Ascending aorta (tissue), 2 donors: ENCODE measurements around the gene BRCA2. TPM values are rescaled to one million over a fixed set of nuclear protein-coding genes. Genes with fewer than 3 reads are reported as not detected.

ENCODE experiments used
- DNase-seq, 2 donors: peaks; one replicate each; pipeline ENCODE4 v3.0.0-alpha.2; 2019; ENCODE audit warnings: low spot score in 2 of 2
- H3K27ac ChIP-seq, 2 donors: fragments of 200-600 bp; sonication (generic); one replicate each; pipeline ENCODE4 v1.5.1; 2016 to 2017; ENCODE audit warnings: mild to moderate bottlenecking in 1 of 2
- H3K27me3 ChIP-seq: fragments of 200-600 bp; sonication (generic); one replicate; pipeline ENCODE4 v1.5.1; 2017
- H3K36me3 ChIP-seq, 2 donors: fragments of 200-600 bp; sonication (generic); one replicate each; pipeline ENCODE4 v1.5.1; 2016
- H3K4me1 ChIP-seq, 2 donors: fragments of 200-600 bp; sonication (generic); one replicate each; pipeline ENCODE4 v1.5.1; 2016 to 2017; ENCODE audit warnings: mild to moderate bottlenecking in 1 of 2
- H3K4me3 ChIP-seq, 2 donors: fragments of 200-600 bp; sonication (generic); one replicate each; pipeline ENCODE4 v1.5.1; 2016 to 2017; ENCODE audit warnings: mild to moderate bottlenecking in 1 of 2
- H3K9me3 ChIP-seq, 2 donors: fragments of 200-600 bp; sonication (generic); one replicate each; pipeline ENCODE4 v1.5.1; 2016
- CTCF ChIP-seq, 3 experiments: fragments of 200-600 bp in 2 of 3; fragments of 450-650 bp in 1 of 3; sonication (generic) in 2 of 3; IDR thresholded peaks; one replicate each; pipeline ENCODE4 v1.5.1; 2016 to 2019; ENCODE audit warnings: antibody characterized with exemption in 3 of 3, mild to moderate bottlenecking in 1 of 3, moderate library complexity in 1 of 3
- intact Hi-C: fragments of 100-400 bp; cut with DNase I; formaldehyde crosslinking; loops from one replicate; pipeline ENCODE4 v1.15.1; 2023
- total RNA-seq: library from RNA; depleted of rRNA; stranded (reverse); fragments of >200 nt; gene quantifications from one replicate; pipeline ENCODE4 v1.1.0, GENCODE V29; 2016

BRCA2 gene
- total RNA-seq, 1 donor from 2014 or later: 0.64 TPM

DNA sequence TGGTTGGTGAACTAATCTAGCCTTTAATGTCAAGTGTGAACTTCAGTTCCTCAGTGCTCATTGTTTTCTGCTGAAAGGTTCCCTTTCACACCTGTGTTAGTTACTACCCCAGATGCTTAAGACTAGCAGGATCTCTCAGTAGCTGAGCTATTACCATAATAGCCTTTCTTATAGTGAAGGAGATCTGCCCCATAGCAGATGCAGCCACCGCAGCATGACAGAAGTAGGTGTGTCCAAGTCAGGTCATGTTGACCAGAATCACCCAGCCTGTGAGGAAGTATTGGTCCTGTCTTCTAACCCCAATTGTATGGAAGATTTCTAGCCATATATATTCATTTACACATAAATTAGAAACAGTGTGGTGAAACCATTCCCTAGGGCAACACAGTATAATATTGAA lies 37.5 kb upstream of the BRCA2 start:
- no peaks in the 10 kb centered on the region for H3K9me3 ChIP-seq
- no peak for DNase-seq
- intact Hi-C loops: no loop called here
- H3K27me3 ChIP-seq: no peaks in the 10 kb centered on the region
- no peaks in the 10 kb centered on the region for H3K4me1 ChIP-seq
- H3K27ac ChIP-seq: no peak overlapping the region
- TF ChIP-seq CTCF (IDR thresholded peaks at IDR 0.05): no peak
- no peak overlapping the region for H3K4me3 ChIP-seq
- H3K36me3 ChIP-seq: peaks cover 67 to 82% of the 10 kb centered on the region in 2 donors

DNA sequence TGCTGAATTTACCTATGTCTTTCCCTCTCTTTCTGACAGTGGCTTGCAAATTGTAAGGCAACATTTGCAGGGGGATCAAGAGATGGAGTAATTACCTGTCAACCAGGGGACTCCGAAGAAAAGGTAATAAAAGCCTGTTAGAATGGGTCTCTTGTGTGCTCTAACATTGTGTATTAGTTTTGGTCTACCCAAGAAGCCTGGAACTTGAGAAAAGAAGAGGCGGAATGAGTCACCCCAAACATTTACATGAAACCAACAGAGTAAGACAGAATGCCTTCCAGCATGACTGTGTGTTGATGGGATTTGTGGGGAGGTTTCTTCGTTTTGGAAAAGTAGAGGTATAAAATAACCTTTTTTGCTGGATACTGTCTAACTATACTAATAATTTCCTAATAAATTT lies 36.9 kb upstream of the BRCA2 start:
- H3K9me3 ChIP-seq: no peaks in the 10 kb centered on the region
- TF ChIP-seq CTCF (IDR thresholded peaks at IDR 0.05): no peak
- no peaks in the 10 kb centered on the region for H3K4me1 ChIP-seq
- DNase-seq: no peak
- H3K4me3 ChIP-seq: no peak overlapping the region
- H3K27ac ChIP-seq: no peak overlapping the region
- intact Hi-C loops: no loop called here
- no peaks in the 10 kb centered on the region for H3K27me3 ChIP-seq
- H3K36me3 ChIP-seq: peaks cover 66 to 80% of the 10 kb centered on the region in 2 donors

DNA sequence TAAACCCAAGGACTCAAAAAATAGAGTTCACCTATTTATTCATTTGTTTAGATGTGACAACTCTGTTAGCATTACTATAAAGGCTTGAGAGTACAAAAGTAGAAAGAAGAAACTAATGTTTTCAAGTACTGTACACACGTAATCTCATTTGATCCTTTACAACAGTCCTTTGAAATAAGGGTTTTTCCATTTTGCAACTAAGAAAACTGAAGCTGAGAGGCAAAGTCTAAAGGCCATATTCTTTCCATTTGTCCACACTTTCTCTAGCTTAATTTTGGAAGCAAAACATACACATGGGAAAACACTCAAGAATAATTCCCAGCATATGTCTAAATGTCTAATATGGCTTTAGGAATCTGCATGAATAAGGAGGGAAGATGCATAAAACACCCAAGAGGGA lies 34.2 kb upstream of the BRCA2 start:
- TF ChIP-seq CTCF (IDR thresholded peaks at IDR 0.05): no peak
- Histone ChIP-seq H3K4me1 (peaks cover 8 to 9% of the 10 kb centered on the region in 2 donors), H3K36me3 (peaks cover 48 to 58% of the 10 kb centered on the region in 2 donors), H3K27me3 (no peaks in the 10 kb centered on the region), H3K27ac (no peak overlapping the region), H3K9me3 (no peaks in the 10 kb centered on the region), H3K4me3 (no peak overlapping the region)
- intact Hi-C loops: no loop called here
- no peak for DNase-seq

DNA sequence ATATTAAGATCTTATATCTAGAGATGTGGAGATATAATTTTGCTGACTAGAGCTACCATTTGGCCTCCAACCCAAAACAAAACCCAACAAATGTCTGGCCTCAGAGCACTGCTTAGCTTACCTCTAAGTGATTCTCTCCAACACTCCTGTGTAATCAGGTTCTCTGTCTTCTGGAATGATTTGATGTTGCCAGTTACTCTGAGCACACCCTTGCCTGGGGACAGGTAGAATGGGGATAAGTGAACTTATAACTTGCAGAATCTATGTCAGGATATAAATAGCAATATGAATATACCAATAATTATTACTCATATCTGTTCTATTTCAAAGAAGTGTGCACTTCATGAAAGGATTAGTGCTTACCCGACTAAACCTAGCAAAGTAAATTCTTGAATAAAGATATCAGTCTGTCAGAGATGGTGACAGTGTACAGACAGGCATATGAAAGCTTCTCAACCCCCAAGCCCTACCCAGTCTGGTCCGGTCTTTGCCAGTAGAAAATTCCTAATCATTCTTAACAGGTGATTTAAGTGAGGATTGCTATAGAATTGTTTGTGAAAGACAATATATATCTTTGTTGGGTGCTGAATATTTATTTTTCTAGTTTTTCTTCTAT lies 33.1 kb upstream of the BRCA2 start:
- Histone ChIP-seq H3K36me3 (peaks cover 39 to 50% of the 10 kb centered on the region in 2 donors), H3K27ac (no peak overlapping the region), H3K4me1 (peaks cover 8 to 9% of the 10 kb centered on the region in 2 donors), H3K9me3 (no peaks in the 10 kb centered on the region), H3K4me3 (no peak overlapping the region), H3K27me3 (no peaks in the 10 kb centered on the region)
- TF ChIP-seq CTCF (IDR thresholded peaks at IDR 0.05): no peak
- DNase-seq: no peak
- intact Hi-C loops: no loop called here

DNA sequence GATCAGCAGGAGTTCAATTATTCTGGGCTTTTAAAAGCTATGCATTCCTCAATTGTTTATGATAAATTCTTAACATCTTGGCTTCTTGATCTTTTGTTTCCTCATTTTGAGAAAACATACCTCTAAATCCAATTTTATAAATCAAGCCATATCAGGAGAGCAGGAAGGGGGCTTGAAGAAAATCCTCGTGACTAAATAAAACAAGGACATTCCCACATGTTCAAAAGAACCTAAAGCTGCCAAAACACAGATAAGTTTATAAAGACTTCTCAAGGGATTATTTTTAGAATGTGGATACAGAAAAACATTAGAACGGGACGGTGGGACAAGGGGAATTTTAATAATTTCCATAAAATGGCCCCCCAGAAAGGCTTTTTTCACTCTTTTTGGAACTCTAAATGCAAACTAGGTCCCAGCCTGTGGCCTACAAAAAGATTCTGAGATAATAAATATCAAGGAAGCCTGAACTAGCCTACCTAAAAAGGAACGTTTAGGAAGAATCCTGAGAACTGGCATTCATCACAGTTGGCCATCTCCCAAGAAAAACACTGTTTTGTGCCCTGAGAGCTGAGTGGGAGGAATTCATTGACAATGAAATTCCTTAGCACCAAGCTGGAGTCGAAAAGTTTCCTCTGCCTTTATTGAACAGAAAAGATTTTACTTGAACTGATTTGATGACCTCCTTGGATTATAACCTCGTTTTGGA lies 30.2 kb upstream of the BRCA2 start:
- no peak overlapping the region for H3K4me3 ChIP-seq
- TF ChIP-seq CTCF (IDR thresholded peaks at IDR 0.05): no peak
- intact Hi-C loops: loop anchor here (2.0 kb wide), 1 partner anchor 24 kb away; no protein-coding TSS in a partner anchor
- peak overlapping the region; percentile 77 to 79 for H3K27ac ChIP-seq
- peak in 1 of 2 donors; percentile 75 for DNase-seq
- peaks cover 8 to 9% of the 10 kb centered on the region in 2 donors for H3K4me1 ChIP-seq
- H3K36me3 ChIP-seq: peaks cover 23 to 30% of the 10 kb centered on the region in 2 donors
- H3K9me3 ChIP-seq: no peaks in the 10 kb centered on the region
- no peaks in the 10 kb centered on the region for H3K27me3 ChIP-seq
